Measurements from ENCODE around the gene GMDS. TPM values are rescaled to one million over a fixed set of nuclear protein-coding genes. Genes with fewer than 3 reads are reported as not detected.

Gene GMDS
- polyA plus RNA-seq, 1 of the 3 experiments (the other 2 are of a cell fraction) = 12.3 TPM

DNA sequence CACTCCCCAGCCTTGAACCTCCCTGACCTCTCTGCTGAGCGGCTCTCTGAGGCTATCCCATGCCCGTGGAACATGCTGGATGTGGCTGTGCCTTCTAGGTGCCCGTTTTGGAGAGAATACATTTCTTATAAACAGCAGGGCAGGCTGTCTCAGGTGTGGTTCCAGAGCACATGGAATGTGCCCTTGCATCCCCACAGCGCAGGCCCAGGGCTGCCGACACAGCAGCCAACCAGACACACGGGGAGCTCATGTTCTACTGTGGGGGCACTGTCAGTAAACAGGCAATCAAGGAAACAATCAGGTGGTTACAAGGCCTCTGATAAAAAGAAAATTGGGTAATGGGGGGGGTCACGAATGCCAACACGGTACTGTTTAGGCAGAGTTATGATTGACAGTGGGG, 604.9 kb downstream of the GMDS start:
- Histone ChIP-seq H3K36me3 (replicated peaks in 1 of 2; ENCODE audit: control insufficient read depth in 1 of 2, insufficient read depth in 2 of 2, low read length in 1 of 2) (no peaks in the 10 kb centered on the region), H4K20me1 (ENCODE audit: insufficient read depth) (no peaks in the 10 kb centered on the region), H2AFZ (ENCODE audit: low read depth) (no peak overlapping the region), H3K9me3 (no peaks in the 10 kb centered on the region), H3K4me1 (ENCODE audit: control insufficient read depth in 1 of 2, insufficient read depth in 2 of 2, low read depth in 1 of 2, low read length in 1 of 2) (peaks cover 0 to 14% of the 10 kb centered on the region in 2 experiments; a peak in 1 of 4 replicates), H3K27me3 (ENCODE audit: insufficient read depth) (no peaks in the 10 kb centered on the region), H3K4me2 (no peak overlapping the region), H3K79me2 (ENCODE audit: insufficient read depth) (no peaks in the 10 kb centered on the region), H3F3A (replicated peaks; ENCODE audit: insufficient read depth) (no peaks in the 10 kb centered on the region), H3K9ac (no peak overlapping the region), H3K9me2 (no peaks in the 10 kb centered on the region), H3K27ac (ENCODE audit: low read depth in 2 of 2, low read length in 1 of 2) (no peak overlapping the region), H3K4me3 (ENCODE audit: low read depth in 2 of 2, low read length in 1 of 2) (no peak overlapping the region)
- POLR2A ChIA-PET = no interaction called here
- TF ChIP-seq EP300 (IDR thresholded peaks at IDR 0.05; ENCODE audit: borderline replicate concordance in 1 of 2, low read depth in 1 of 2, low read length in 1 of 2) = no peak
- TF ChIP-seq, protein P1, sequence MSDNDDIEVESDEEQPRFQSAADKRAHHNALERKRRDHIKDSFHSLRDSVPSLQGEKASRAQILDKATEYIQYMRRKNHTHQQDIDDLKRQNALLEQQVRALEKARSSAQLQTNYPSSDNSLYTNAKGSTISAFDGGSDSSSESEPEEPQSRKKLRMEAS (IDR thresholded peaks at IDR 0.05; ENCODE audit: low read depth) = no peak
- no peak for TF ChIP-seq RAD21 (IDR thresholded peaks at IDR 0.05; ENCODE audit: low read length)
- TF ChIP-seq MXI1 (IDR thresholded peaks at IDR 0.05; ENCODE audit: low read depth, low read length) = no peak
- TF ChIP-seq NFIC (IDR thresholded peaks at IDR 0.05; ENCODE audit: borderline replicate concordance) = no peak
- TF ChIP-seq, protein P2, sequence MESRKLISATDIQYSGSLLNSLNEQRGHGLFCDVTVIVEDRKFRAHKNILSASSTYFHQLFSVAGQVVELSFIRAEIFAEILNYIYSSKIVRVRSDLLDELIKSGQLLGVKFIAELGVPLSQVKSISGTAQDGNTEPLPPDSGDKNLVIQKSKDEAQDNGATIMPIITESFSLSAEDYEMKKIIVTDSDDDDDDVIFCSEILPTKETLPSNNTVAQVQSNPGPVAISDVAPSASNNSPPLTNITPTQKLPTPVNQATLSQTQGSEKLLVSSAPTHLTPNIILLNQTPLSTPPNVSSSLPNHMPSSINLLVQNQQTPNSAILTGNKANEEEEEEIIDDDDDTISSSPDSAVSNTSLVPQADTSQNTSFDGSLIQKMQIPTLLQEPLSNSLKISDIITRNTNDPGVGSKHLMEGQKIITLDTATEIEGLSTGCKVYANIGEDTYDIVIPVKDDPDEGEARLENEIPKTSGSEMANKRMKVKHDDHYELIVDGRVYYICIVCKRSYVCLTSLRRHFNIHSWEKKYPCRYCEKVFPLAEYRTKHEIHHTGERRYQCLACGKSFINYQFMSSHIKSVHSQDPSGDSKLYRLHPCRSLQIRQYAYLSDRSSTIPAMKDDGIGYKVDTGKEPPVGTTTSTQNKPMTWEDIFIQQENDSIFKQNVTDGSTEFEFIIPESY (IDR thresholded peaks at IDR 0.05; ENCODE audit: borderline replicate concordance, low read depth) = no peak
- no peak for TF ChIP-seq FOSL2 (IDR thresholded peaks at IDR 0.05; ENCODE audit: borderline replicate concordance, low read depth)
- TF ChIP-seq TCF12 (IDR thresholded peaks at IDR 0.05) = no peak
- no peak for TF ChIP-seq FOXM1 (IDR thresholded peaks at IDR 0.05; ENCODE audit: low read depth)
- TF ChIP-seq, protein P3, sequence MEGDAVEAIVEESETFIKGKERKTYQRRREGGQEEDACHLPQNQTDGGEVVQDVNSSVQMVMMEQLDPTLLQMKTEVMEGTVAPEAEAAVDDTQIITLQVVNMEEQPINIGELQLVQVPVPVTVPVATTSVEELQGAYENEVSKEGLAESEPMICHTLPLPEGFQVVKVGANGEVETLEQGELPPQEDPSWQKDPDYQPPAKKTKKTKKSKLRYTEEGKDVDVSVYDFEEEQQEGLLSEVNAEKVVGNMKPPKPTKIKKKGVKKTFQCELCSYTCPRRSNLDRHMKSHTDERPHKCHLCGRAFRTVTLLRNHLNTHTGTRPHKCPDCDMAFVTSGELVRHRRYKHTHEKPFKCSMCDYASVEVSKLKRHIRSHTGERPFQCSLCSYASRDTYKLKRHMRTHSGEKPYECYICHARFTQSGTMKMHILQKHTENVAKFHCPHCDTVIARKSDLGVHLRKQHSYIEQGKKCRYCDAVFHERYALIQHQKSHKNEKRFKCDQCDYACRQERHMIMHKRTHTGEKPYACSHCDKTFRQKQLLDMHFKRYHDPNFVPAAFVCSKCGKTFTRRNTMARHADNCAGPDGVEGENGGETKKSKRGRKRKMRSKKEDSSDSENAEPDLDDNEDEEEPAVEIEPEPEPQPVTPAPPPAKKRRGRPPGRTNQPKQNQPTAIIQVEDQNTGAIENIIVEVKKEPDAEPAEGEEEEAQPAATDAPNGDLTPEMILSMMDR (IDR thresholded peaks at IDR 0.05) = no peak
- TF ChIP-seq, protein P4, sequence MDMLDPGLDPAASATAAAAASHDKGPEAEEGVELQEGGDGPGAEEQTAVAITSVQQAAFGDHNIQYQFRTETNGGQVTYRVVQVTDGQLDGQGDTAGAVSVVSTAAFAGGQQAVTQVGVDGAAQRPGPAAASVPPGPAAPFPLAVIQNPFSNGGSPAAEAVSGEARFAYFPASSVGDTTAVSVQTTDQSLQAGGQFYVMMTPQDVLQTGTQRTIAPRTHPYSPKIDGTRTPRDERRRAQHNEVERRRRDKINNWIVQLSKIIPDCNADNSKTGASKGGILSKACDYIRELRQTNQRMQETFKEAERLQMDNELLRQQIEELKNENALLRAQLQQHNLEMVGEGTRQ (IDR thresholded peaks at IDR 0.05; ENCODE audit: borderline replicate concordance, low read depth, low read length) = no peak
- no peak for TF ChIP-seq ELF1 (IDR thresholded peaks at IDR 0.05)
- TF ChIP-seq POLR2AphosphoS5 (IDR thresholded peaks at IDR 0.05; ENCODE audit: low read depth, low read length) = no peak
- TF ChIP-seq TEAD4 (IDR thresholded peaks at IDR 0.05; ENCODE audit: borderline replicate concordance, insufficient read depth) = no peak
- no peak for TF ChIP-seq MEF2A (IDR thresholded peaks at IDR 0.05; ENCODE audit: borderline replicate concordance, low read depth)
- no peak for TF ChIP-seq JUND (IDR thresholded peaks at IDR 0.05)
- TF ChIP-seq, protein P5, sequence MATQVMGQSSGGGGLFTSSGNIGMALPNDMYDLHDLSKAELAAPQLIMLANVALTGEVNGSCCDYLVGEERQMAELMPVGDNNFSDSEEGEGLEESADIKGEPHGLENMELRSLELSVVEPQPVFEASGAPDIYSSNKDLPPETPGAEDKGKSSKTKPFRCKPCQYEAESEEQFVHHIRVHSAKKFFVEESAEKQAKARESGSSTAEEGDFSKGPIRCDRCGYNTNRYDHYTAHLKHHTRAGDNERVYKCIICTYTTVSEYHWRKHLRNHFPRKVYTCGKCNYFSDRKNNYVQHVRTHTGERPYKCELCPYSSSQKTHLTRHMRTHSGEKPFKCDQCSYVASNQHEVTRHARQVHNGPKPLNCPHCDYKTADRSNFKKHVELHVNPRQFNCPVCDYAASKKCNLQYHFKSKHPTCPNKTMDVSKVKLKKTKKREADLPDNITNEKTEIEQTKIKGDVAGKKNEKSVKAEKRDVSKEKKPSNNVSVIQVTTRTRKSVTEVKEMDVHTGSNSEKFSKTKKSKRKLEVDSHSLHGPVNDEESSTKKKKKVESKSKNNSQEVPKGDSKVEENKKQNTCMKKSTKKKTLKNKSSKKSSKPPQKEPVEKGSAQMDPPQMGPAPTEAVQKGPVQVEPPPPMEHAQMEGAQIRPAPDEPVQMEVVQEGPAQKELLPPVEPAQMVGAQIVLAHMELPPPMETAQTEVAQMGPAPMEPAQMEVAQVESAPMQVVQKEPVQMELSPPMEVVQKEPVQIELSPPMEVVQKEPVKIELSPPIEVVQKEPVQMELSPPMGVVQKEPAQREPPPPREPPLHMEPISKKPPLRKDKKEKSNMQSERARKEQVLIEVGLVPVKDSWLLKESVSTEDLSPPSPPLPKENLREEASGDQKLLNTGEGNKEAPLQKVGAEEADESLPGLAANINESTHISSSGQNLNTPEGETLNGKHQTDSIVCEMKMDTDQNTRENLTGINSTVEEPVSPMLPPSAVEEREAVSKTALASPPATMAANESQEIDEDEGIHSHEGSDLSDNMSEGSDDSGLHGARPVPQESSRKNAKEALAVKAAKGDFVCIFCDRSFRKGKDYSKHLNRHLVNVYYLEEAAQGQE (IDR thresholded peaks at IDR 0.05; ENCODE audit: low read depth, low read length) = no peak
- no peak for TF ChIP-seq NRF1 (IDR thresholded peaks at IDR 0.05; ENCODE audit: low read depth, low read length)
- no peak for DNase-seq
- 86% methylated on average over 8 of the region's 8 CpGs for WGBS (ENCODE audit: low lambda C conversion rate)
- CTCF ChIA-PET = interaction anchor here (1.4 kb wide), 1 partner anchor 9 kb away, joined by 4 read pairs; no protein-coding TSS in a partner anchor

All from SK-N-SH (cell line).